ENCODE data around the gene PAX7.

The PAX7 gene

GRCh38 chr1:18781031-18781430 is 150.4 kb downstream of the PAX7 start:
- DNase-seq (ENCODE audit: low read depth) = no peak
- H3K4me3 ChIP-seq (ENCODE audit: low read depth, low read length) = no peak overlapping the region
- no peak for TF ChIP-seq CTCF (conservative IDR thresholded peaks at IDR 0.05; ENCODE audit: low read depth, low read length)

GRCh38 chr1:18783705-18784481 is 153.2 kb downstream of the PAX7 start:
- no peak for TF ChIP-seq CTCF (conservative IDR thresholded peaks at IDR 0.05; ENCODE audit: low read depth, low read length)
- no peak for DNase-seq (ENCODE audit: low read depth)
- no peak overlapping the region for H3K4me3 ChIP-seq (ENCODE audit: low read depth, low read length)

- DNase-seq (ENCODE audit: low read depth) = no peak
- TF ChIP-seq CTCF (conservative IDR thresholded peaks at IDR 0.05; ENCODE audit: low read depth, low read length) = no peak
- no peak overlapping the region for H3K4me3 ChIP-seq (ENCODE audit: low read depth, low read length)
Measured at GRCh38 chr1:18784482-18784831, 153.8 kb downstream of the PAX7 start.

- no peak for DNase-seq (ENCODE audit: low read depth)
- no peak for TF ChIP-seq CTCF (conservative IDR thresholded peaks at IDR 0.05; ENCODE audit: low read depth, low read length)
- H3K4me3 ChIP-seq (ENCODE audit: low read depth, low read length) = no peak overlapping the region
Measured at GRCh38 chr1:18786149-18786548, 155.5 kb downstream of the PAX7 start.

GRCh38 chr1:18787825-18788385 is 157.3 kb downstream of the PAX7 start:
- no peak for TF ChIP-seq CTCF (conservative IDR thresholded peaks at IDR 0.05; ENCODE audit: low read depth, low read length)
- no peak for DNase-seq (ENCODE audit: low read depth)
- H3K4me3 ChIP-seq (ENCODE audit: low read depth, low read length) = no peak overlapping the region

GRCh38 chr1:18789246-18789645 is 158.6 kb downstream of the PAX7 start:
- H3K4me3 ChIP-seq (ENCODE audit: low read depth, low read length) = no peak overlapping the region
- no peak for DNase-seq (ENCODE audit: low read depth)

More at GRCh38 chr1:18789246-18789645, 158.6 kb downstream of the PAX7 start:
- TF ChIP-seq CTCF (conservative IDR thresholded peaks at IDR 0.05; ENCODE audit: low read depth, low read length) = no peak

Data from choroid plexus epithelial cell (primary cell).